Colonic mucosa (tissue), 4 donors: ENCODE results near the gene SCRN1. TPM values are rescaled to one million over a fixed set of nuclear protein-coding genes. Genes with fewer than 3 reads are reported as not detected.

Experiments
- DNase-seq: peaks from one replicate; pipeline ENCODE4 v3.0.0-alpha.2; 2020
- H3K27ac ChIP-seq: fragments of 200-600 bp; one replicate; pipeline ENCODE4 v1.8.0; 2021
- H3K27me3 ChIP-seq: fragments of 200-600 bp; one replicate; pipeline ENCODE4 v1.8.0; 2021
- H3K36me3 ChIP-seq: fragments of 200-600 bp; one replicate; pipeline ENCODE4 v1.8.0; 2021
- H3K4me1 ChIP-seq: fragments of 200-600 bp; one replicate; pipeline ENCODE4 v1.8.0; 2021; ENCODE audit warnings: mild to moderate bottlenecking
- H3K4me3 ChIP-seq: fragments of 200-600 bp; one replicate; pipeline ENCODE4 v1.8.0; 2021
- H3K9ac ChIP-seq, 2 donors: one replicate each; pipeline ENCODE4 v1.7.0; 2013; ENCODE audit warnings: control low read depth in 2 of 2, low read depth in 2 of 2, low read length in 2 of 2
- H3K9me3 ChIP-seq: fragments of 200-600 bp; one replicate; pipeline ENCODE4 v1.8.0; 2021
- intact Hi-C: fragments of 100-400 bp; cut with DNase I; formaldehyde crosslinking; loops from one replicate; pipeline ENCODE4 v1.14.1; 2022
- total RNA-seq, 2 donors: library from RNA; stranded (reverse); fragmentation: NEBNext Ultra II Directional in 1 of 2; extraction: Animal tissue kit (Norgen Biotek cat#: 25700) in 1 of 2; gene quantifications; one replicate each; pipeline ENCODE4 v1.2.1, GENCODE V29; 2021
- TF ChIP-seq, protein P1 (sequence below): fragments of 200-600 bp; IDR thresholded peaks from one replicate; pipeline ENCODE4 v1.8.0; 2022; ENCODE audit warnings: antibody characterized with exemption, mild to moderate bottlenecking
- donor health status: healthy.
- donor health status: DM: no; HTN: no; CAD: no.
- donor health status: DM: no; HTN: no; CAD: no.

Gene SCRN1
- total RNA-seq, 2 donors from 2014 or later: 13.2 to 17.1 TPM

DNA sequence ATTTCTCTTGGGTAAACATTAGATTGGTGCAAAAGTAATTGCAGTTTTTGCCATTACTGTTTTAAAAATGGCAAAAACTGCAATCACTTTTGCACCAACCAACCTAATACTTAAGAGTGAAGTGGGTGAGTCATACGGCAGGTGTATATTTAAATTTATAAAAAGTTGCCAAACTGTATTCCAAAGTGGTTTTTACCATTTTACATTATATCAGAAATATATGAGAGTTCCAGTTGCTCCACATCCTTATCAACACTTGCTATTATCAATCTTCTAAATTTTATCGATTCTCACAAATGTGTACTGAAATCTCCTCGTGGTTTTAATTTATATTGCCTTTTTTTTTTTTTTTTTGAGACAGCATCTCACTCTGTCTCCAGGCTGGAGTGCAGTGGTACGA, 3.5 kb upstream of the SCRN1 start:
- TF ChIP-seq, protein P1, sequence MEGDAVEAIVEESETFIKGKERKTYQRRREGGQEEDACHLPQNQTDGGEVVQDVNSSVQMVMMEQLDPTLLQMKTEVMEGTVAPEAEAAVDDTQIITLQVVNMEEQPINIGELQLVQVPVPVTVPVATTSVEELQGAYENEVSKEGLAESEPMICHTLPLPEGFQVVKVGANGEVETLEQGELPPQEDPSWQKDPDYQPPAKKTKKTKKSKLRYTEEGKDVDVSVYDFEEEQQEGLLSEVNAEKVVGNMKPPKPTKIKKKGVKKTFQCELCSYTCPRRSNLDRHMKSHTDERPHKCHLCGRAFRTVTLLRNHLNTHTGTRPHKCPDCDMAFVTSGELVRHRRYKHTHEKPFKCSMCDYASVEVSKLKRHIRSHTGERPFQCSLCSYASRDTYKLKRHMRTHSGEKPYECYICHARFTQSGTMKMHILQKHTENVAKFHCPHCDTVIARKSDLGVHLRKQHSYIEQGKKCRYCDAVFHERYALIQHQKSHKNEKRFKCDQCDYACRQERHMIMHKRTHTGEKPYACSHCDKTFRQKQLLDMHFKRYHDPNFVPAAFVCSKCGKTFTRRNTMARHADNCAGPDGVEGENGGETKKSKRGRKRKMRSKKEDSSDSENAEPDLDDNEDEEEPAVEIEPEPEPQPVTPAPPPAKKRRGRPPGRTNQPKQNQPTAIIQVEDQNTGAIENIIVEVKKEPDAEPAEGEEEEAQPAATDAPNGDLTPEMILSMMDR: no peak
- no peaks in the 10 kb centered on the region for H3K27me3 ChIP-seq
- intact Hi-C loops: no loop called here
- no peak overlapping the region for H3K27ac ChIP-seq
- H3K36me3 ChIP-seq: no peaks in the 10 kb centered on the region
- no peak overlapping the region for H3K9ac ChIP-seq
- H3K4me3 ChIP-seq: no peak overlapping the region
- H3K4me1 ChIP-seq: no peaks in the 10 kb centered on the region
- no peaks in the 10 kb centered on the region for H3K9me3 ChIP-seq
- DNase-seq: no peak

- no peaks in the 10 kb centered on the region for H3K36me3 ChIP-seq
- intact Hi-C loops: no loop called here
- no peaks in the 10 kb centered on the region for H3K9me3 ChIP-seq
- no peaks in the 10 kb centered on the region for H3K4me1 ChIP-seq
- H3K9ac ChIP-seq: no peak overlapping the region
- TF ChIP-seq, protein P1: no peak
- no peak overlapping the region for H3K27ac ChIP-seq
- H3K4me3 ChIP-seq: no peak overlapping the region
- DNase-seq: no peak
- H3K27me3 ChIP-seq: no peaks in the 10 kb centered on the region
Measured at GRCh38 chr7:29991937-29992336, 2.3 kb upstream of the SCRN1 start.

DNA sequence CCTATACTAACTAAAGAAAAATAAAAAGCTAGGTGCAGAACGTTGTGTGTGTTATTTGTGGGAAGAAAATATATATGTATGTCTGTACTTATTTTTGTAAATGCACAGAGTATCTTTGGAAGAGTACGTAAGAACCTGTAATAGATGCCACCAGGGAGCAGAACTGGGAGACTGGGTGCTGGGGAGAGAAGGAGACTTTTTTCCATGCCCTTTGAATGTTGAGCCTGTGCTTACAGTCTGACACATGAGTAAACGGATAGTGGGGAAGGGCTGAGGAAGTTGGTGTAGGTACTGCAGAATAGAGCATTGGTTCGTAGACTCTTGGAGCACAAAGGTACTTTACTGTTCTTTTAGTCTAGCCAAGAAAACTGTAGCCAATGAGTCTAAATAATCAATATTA, 1.3 kb upstream of the SCRN1 start:
- H3K36me3 ChIP-seq: no peaks in the 10 kb centered on the region
- H3K4me3 ChIP-seq: no peak overlapping the region
- H3K27ac ChIP-seq: no peak overlapping the region
- no peaks in the 10 kb centered on the region for H3K9me3 ChIP-seq
- no peak for DNase-seq
- intact Hi-C loops: no loop called here
- TF ChIP-seq, protein P1: no peak
- no peaks in the 10 kb centered on the region for H3K4me1 ChIP-seq
- H3K9ac ChIP-seq: no peak overlapping the region
- no peaks in the 10 kb centered on the region for H3K27me3 ChIP-seq

- H3K9me3 ChIP-seq: no peaks in the 10 kb centered on the region
- H3K9ac ChIP-seq: peak overlapping the region; percentile 61 to 87
- H3K4me1 ChIP-seq: no peaks in the 10 kb centered on the region
- intact Hi-C loops: no loop called here
- DNase-seq: peak; percentile 68
- H3K36me3 ChIP-seq: no peaks in the 10 kb centered on the region
- peak overlapping the region; percentile 97 for H3K4me3 ChIP-seq
- no peaks in the 10 kb centered on the region for H3K27me3 ChIP-seq
- TF ChIP-seq, protein P1: no peak
- H3K27ac ChIP-seq: peak overlapping the region; percentile 76
Measured at GRCh38 chr7:29988424-29989256, 961 bp downstream of the SCRN1 start.

DNA sequence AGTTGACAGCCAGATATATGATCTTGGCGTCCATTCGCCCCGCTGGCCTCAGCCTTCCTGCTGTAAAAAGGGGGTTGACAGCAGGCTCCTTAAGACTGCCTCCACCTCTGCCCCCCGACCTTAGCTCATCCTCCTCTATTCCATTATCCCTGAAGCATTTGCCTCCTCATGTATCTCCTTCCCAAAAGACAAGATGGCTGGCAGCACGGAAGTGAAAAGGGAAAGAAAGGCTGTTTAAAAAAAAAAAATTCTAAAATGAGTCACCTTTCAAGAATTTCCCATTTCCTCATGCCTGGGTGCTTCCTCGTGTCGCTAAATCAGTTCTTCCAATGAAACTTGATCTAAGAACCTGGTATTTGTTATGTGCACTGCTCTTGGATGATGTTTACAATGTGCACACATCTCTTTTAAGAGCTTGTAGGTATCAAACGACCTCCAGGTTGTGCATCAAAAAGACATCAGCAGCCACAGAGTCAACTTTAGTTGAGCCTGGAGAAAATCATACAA, 1.7 kb downstream of the SCRN1 start:
- intact Hi-C loops: no loop called here
- no peak for DNase-seq

More for the DNA sequence above, 1.7 kb downstream of the SCRN1 start:
- Histone ChIP-seq H3K36me3 (no peaks in the 10 kb centered on the region), H3K4me1 (no peaks in the 10 kb centered on the region), H3K9me3 (no peaks in the 10 kb centered on the region), H3K27ac (peak overlapping the region; percentile 76), H3K27me3 (no peaks in the 10 kb centered on the region), H3K4me3 (no peak overlapping the region), H3K9ac (no peak overlapping the region)
- TF ChIP-seq, protein P1: no peak
